Upper lobe of left lung (tissue), 6 donors: ENCODE results near the gene PI16. TPM values are rescaled to one million over a fixed set of nuclear protein-coding genes. Genes with fewer than 3 reads are reported as not detected.

Source experiments
- ATAC-seq, 2 donors: fragments of 200-7000 bp; cut with Tn5 transposase; one replicate each; pipeline ENCODE4 v1.9.1; 2022; ENCODE audit warnings: mild to moderate bottlenecking in 2 of 2, moderate library complexity in 2 of 2; ENCODE audit not compliant: low FRiP score in 2 of 2
- DNase-seq, 2 donors: peaks; one replicate each; pipeline ENCODE4 v3.0.0-alpha.2; 2019 to 2020
- H3K27ac ChIP-seq, 4 donors: fragments of 200-600 bp; sonication (generic); one replicate each; pipeline ENCODE4 v1.5.1; 2016 to 2019
- H3K27me3 ChIP-seq, 4 donors: fragments of 200-600 bp; sonication (generic); one replicate each; pipeline ENCODE4 v1.5.1; 2017 to 2019
- H3K36me3 ChIP-seq, 4 donors: fragments of 200-600 bp; sonication (generic); one replicate each; pipeline ENCODE4 v1.5.1; 2016 to 2019
- H3K4me1 ChIP-seq, 4 donors: fragments of 200-600 bp; sonication (generic); one replicate each; pipeline ENCODE4 v1.5.1; 2018 to 2019
- H3K4me3 ChIP-seq, 4 donors: fragments of 200-600 bp; sonication (generic); one replicate each; pipeline ENCODE4 v1.5.1; 2017 to 2019; ENCODE audit warnings: mild to moderate bottlenecking in 2 of 4, moderate library complexity in 1 of 4
- H3K9me3 ChIP-seq, 4 donors: fragments of 200-600 bp; sonication (generic); one replicate each; pipeline ENCODE4 v1.5.1; 2018 to 2019
- EP300 ChIP-seq, 4 donors: sonication (generic); formaldehyde crosslinking; IDR thresholded peaks; one replicate each; pipeline ENCODE4 v1.5.1; 2017; ENCODE audit warnings: antibody characterized with exemption in 4 of 4, control low read depth in 2 of 4
- POLR2A ChIP-seq, 4 donors: fragments of 450-650 bp; IDR thresholded peaks; one replicate each; pipeline ENCODE4 v1.5.1; 2016 to 2017; ENCODE audit warnings: antibody characterized with exemption in 4 of 4, mild to moderate bottlenecking in 2 of 4
- POLR2AphosphoS5 ChIP-seq, 2 donors: sonication (generic); formaldehyde crosslinking; IDR thresholded peaks; one replicate each; pipeline ENCODE4 v1.5.1; 2017; ENCODE audit warnings: antibody characterized with exemption in 2 of 2
- WGBS, 2 donors: methylation state at CpG; one replicate each; pipeline ENCODE4 v1.1.5; 2017 to 2018; 5-methylcytosine and 5-hydroxymethylcytosine counted together
- total RNA-seq, 6 donors: library from RNA; depleted of rRNA in 4 of 6; stranded (reverse); fragments of >200 nt in 4 of 6; gene quantifications; one replicate each; pipeline versions ENCODE4 v1.1.0 to v1.2.1, GENCODE V29; 2016 to 2021
- TF ChIP-seq, protein P1 (sequence below), 6 experiments: fragments of 450-650 bp in 4 of 6; fragments of 200-600 bp in 2 of 6; sonication (generic) in 2 of 6; IDR thresholded peaks; one replicate each; pipeline ENCODE4 v1.5.1; 2016 to 2019; ENCODE audit warnings: antibody characterized with exemption in 6 of 6
- donor health status: DM: no; HTN: no; CAD: no; lungs with moderate emphysema.
- donor health status: DM: no; HTN: yes; CAD: no; lungs with severe emphysema.

The PI16 gene
- total RNA-seq, 6 donors from 2014 or later = 0.44 to 78.9 (median 4.7) TPM; not detected in 1

DNA sequence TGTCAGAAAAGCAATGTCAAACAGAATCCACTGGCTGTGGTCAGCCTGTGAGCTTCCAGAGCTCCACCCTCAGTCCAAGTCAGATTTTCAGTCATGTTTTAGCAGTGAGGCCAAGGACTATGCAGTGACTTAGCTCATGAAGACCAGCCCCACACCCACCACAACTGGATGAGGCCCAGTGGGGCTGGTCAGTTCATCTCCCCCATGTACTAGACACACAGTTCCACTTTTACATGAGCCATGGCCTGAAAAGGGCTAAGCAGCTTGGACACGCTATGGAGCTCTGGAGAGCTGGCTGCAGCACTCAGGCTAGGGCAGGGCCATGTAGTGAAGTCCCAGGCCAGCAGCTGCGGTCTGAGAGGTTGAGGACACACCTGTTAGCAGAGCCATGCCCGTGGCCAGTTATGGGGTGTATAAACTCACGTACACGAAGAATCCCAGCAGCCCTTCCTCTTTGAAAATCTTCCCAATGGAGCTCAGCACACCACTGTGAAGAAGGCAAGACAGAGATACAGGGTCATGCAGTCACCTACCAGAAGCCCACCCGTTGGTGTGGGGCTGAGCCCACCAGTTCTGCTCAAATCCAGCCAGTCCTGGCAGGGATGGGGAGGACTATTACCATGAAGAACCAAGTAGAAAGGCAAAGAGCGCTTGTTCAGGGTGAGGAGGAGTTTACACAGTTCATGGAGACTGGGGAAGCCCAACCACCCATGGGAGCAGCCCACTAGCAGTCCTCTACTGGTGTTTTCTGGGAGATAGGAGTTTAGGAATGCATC, 20.9 kb downstream of the PI16 start:
- Histone ChIP-seq H3K4me1 (peaks cover 4 to 22% (median 16%) of the 10 kb centered on the region in 4 donors), H3K9me3 (no peaks in the 10 kb centered on the region), H3K4me3 (no peak overlapping the region), H3K27me3 (no peaks in the 10 kb centered on the region), H3K27ac (peak overlapping the region in 1 of 4 donors; percentile 13), H3K36me3 (peaks cover 68 to 88% (median 83%) of the 10 kb centered on the region in 4 donors)
- ATAC-seq (peak; percentile 6 to 78), DNase-seq (no peak)
- WGBS, 2 donors = 81 to 82% methylated on average over 5 to 7 of the region's 7 CpGs
- TF ChIP-seq, protein P1, sequence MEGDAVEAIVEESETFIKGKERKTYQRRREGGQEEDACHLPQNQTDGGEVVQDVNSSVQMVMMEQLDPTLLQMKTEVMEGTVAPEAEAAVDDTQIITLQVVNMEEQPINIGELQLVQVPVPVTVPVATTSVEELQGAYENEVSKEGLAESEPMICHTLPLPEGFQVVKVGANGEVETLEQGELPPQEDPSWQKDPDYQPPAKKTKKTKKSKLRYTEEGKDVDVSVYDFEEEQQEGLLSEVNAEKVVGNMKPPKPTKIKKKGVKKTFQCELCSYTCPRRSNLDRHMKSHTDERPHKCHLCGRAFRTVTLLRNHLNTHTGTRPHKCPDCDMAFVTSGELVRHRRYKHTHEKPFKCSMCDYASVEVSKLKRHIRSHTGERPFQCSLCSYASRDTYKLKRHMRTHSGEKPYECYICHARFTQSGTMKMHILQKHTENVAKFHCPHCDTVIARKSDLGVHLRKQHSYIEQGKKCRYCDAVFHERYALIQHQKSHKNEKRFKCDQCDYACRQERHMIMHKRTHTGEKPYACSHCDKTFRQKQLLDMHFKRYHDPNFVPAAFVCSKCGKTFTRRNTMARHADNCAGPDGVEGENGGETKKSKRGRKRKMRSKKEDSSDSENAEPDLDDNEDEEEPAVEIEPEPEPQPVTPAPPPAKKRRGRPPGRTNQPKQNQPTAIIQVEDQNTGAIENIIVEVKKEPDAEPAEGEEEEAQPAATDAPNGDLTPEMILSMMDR (IDR thresholded peaks at IDR 0.05) = no peak
- TF ChIP-seq POLR2A (IDR thresholded peaks at IDR 0.05) (no peak), POLR2AphosphoS5 (IDR thresholded peaks at IDR 0.05) (no peak), EP300 (IDR thresholded peaks at IDR 0.05) (no peak)

DNA sequence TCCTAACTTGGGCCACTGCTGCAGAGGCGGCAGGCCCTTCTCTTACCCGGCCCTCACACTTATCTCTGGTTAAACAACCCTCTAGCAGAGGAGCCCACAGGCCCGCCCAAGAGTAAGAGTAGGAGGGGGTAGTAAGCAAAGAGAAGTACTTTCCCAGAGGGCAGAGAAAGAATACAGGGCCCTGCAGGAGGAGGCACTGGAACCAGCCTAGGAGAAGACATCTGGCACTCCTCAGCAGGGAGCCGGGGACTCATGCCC, 21.4 kb downstream of the PI16 start:
- peaks cover 6 to 24% (median 18%) of the 10 kb centered on the region in 4 donors for H3K4me1 ChIP-seq
- peak overlapping the region in 2 of 4 donors; percentile 18 to 20 for H3K27ac ChIP-seq
- H3K36me3 ChIP-seq = peaks cover 62 to 88% (median 80%) of the 10 kb centered on the region in 4 donors
- H3K27me3 ChIP-seq = no peaks in the 10 kb centered on the region
- DNase-seq (peak in 1 of 2 donors; percentile 40), ATAC-seq (peak in 1 of 2 donors; percentile 19)
- H3K4me3 ChIP-seq = no peak overlapping the region
- TF ChIP-seq POLR2A (IDR thresholded peaks at IDR 0.05) = no peak
- TF ChIP-seq POLR2AphosphoS5 (IDR thresholded peaks at IDR 0.05) = no peak
- TF ChIP-seq, protein P1 (IDR thresholded peaks at IDR 0.05) = no peak
- TF ChIP-seq EP300 (IDR thresholded peaks at IDR 0.05) = no peak
- no peaks in the 10 kb centered on the region for H3K9me3 ChIP-seq
- WGBS, 2 donors = 59 to 81% methylated on average over 4 of the region's 4 CpGs

DNA sequence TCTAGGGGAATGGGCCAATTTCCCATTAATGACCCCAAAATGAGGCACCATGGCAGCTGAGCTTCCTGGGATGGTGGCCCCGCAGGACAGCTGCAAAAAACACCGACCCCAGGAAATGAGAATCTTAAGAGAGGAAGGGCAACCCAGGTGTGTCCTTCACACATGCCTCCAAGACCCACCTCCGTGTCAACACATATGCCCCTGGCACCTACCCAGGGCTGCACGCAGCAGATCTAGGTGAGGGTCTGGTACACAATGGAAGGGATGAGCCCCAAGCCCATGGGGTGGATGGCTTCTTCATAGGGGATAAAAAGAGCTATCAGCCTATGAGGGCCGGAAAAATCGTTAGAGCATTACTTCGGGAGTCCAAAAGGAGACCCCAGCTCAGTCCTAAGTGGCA, 22.0 kb downstream of the PI16 start:
- TF ChIP-seq, protein P1 (IDR thresholded peaks at IDR 0.05) = no peak
- TF ChIP-seq POLR2A (IDR thresholded peaks at IDR 0.05) (no peak), EP300 (IDR thresholded peaks at IDR 0.05) (no peak), POLR2AphosphoS5 (IDR thresholded peaks at IDR 0.05) (no peak)
- ATAC-seq (no peak), DNase-seq (no peak)
- Histone ChIP-seq H3K36me3 (peaks cover 57 to 88% (median 77%) of the 10 kb centered on the region in 4 donors), H3K9me3 (no peaks in the 10 kb centered on the region), H3K4me3 (no peak overlapping the region), H3K27ac (peak overlapping the region in 2 of 4 donors; percentile 18 to 20), H3K27me3 (no peaks in the 10 kb centered on the region), H3K4me1 (peaks cover 6 to 24% (median 18%) of the 10 kb centered on the region in 4 donors)
- 87 to 92% methylated on average over 6 to 7 of the region's 7 CpGs for WGBS, 2 donors

DNA sequence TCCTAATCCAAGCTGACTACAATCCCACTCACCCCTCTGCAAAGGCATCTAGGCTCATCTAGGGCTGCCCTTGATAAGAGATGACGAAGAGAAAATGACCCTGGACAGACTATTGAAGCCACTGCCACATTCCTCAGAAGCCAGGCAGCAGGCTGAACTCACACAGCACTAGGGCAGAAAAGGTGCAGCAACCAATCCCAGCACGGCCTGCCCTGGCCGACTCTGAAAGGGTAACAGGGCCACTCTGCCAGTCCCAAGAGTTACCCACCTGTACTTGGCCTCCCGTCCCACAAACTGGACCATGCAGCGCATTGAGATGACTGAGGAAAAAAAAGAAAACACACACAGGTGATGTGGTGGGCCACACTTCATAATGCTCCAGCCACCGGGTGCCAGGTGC, 22.4 kb downstream of the PI16 start:
- no peaks in the 10 kb centered on the region for H3K27me3 ChIP-seq
- no peak overlapping the region for H3K4me3 ChIP-seq
- peaks cover 6 to 25% (median 19%) of the 10 kb centered on the region in 4 donors for H3K4me1 ChIP-seq
- no peaks in the 10 kb centered on the region for H3K9me3 ChIP-seq
- no peak for DNase-seq
- peaks cover 52 to 84% (median 72%) of the 10 kb centered on the region in 4 donors for H3K36me3 ChIP-seq
- WGBS, 2 donors = 90 to 91% methylated on average over 6 of the region's 6 CpGs
- TF ChIP-seq POLR2A (IDR thresholded peaks at IDR 0.05) (no peak), POLR2AphosphoS5 (IDR thresholded peaks at IDR 0.05) (no peak), EP300 (IDR thresholded peaks at IDR 0.05) (no peak)
- TF ChIP-seq, protein P1 (IDR thresholded peaks at IDR 0.05) = no peak
- H3K27ac ChIP-seq = peak overlapping the region in 1 of 4 donors; percentile 18
- no peak for ATAC-seq
